ENCODE measurements around the gene BCAP29.
A peak's percentile ranks its signal among the peaks of the same experiment; 100 is the strongest.

The BCAP29 gene

DNA sequence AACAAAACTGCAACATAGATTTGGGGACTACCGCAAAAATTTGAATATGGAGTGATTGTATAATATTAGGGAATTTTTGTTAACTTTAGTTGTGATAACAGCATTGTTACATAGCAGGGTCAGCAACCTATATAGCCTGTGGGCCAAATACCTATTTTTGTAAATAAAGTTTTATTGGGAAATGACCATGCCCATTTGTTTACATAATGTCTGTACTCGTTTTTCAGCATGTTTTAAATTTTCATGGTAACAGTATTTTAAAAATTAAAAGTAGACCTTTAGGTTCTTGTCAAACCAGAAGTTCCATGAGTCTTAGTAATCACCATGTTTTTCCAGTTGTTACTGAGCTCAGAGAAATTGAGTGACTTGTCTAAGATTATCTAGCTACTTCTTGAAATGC is 4.7 kb downstream of the BCAP29 start:
- DNase-seq, result no peak

DNA sequence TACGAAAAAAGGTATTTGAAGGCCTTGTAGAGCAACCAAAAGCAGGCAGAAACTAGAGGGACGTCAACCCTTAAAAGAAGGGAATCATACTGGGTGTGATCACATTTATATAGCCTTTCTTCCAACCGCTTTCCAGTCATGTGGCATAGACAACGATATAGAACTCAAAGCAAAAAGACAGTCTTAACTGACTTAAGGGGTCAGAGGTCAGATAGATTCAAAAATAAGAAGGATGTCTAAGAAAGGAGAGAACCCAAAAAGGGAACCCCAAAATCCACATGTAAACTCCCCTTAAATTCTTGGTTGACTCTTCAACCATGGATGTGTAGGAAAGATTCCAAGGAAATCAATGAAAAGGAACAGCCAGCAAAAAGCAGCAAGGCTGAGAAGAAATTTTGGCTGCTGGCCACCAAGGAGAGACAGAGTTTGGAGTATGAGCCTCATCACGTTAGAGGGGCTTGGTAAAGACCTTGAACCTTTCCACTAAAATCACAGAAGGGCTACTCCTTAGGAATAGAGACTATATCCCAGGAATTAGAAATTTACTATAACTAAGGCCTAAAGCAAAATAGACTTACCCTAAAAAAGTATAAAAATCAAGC is 8.6 kb downstream of the BCAP29 start:
- no peak for DNase-seq

DNA sequence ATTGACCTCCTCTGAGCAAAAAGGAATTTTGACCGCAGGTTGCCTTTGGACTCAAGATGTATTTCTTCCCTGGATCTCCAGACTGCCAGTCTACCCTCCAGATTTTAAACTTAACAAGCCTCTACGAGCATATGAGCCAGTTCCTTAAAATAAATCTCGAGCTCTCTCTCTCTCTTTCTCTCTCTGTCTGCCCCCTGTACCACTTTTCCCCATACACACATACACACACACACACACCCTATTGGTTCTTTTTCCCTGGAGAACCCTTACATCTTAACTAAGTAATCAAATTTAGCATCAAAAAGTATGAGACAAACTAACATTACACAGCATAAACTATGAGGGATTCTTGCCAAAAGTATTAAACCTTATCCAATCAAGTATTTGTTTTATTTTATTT is 11.4 kb downstream of the BCAP29 start:
- no peak for DNase-seq

DNA sequence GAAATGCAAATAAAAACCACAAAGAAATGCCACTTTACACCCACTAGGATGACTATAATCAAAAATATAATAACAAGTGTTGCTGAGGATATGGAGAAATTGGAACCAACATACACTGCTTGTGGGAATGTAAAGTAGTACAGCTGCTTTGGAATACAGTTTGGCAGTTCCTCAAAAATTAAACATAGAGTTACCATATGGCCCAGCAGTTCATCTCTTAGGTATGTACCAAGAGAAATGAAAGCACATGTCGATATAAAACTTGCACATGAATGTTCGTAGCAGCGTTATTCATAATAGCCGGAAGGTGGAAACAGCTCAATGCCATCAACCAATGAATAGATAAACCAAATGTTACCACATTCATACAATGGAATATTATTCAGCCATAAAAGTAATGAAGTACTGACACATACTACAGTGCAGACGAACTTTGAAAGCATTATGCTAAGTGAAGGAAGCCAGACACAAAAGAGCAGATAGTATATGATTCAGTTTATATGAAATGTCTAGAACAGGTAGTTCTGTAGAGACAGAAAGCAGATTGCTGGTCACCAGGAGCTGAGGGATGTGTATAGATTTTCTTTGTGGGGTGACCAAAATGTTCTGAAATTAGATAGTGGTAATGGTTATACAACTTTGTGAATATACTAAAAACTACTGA is 12.4 kb downstream of the BCAP29 start:
- DNase-seq, result peak; percentile 25

DNA sequence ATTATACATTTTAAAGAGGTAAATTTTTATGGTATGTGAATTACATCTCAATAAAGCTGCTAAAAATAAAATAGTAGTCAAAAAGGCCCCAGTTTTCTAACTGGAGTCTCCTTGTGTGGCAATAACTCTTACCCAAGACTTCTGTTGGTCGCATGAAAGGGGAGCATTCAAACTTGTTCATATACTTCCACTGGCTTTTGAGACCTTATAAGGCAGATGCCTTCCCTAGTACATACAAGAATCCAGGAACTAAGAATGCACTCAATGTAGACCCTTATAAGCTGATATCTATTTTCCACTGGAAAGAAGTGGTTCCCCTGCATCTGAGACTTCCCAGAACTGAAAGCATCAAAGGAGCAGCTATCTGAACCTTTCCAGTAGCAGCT is 13.0 kb downstream of the BCAP29 start:
- DNase-seq, result peak; percentile 30

DNA sequence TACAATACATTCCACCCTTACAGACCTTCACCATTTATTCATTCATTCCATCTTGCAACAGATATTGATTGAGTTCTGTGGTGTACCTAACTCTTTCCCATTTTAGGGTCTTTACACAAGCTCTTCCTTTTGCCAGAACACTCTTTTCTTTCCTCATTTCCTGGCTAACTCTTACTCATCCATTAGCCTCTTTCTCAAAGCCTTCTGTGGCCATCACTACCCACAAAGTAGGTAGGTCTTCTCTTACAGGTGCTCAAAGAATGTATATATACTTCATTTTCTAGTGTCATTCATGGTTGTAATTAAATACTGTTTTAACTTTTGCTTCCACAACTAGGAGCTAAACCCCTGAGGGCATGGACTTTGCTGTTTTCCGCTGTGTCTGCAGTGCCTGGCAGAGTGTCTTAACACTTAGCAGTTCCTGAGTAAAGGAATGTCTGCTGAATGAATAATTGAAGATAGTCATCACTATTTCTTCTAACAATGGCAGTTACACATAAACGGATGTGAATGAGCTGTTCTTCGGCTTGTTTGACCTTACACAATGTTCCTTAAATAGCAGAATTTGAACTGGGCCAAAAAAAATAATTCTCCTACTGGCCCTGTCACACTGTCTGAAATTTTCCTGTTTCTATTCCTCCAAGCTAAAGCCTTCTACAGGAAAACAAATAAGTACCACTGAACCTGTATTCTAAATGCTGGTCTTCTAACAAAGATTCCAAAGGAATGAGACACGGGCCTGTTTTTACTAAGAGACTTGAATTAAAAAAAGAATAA is 15.1 kb downstream of the BCAP29 start:
- peak; percentile 29 for DNase-seq

DNA sequence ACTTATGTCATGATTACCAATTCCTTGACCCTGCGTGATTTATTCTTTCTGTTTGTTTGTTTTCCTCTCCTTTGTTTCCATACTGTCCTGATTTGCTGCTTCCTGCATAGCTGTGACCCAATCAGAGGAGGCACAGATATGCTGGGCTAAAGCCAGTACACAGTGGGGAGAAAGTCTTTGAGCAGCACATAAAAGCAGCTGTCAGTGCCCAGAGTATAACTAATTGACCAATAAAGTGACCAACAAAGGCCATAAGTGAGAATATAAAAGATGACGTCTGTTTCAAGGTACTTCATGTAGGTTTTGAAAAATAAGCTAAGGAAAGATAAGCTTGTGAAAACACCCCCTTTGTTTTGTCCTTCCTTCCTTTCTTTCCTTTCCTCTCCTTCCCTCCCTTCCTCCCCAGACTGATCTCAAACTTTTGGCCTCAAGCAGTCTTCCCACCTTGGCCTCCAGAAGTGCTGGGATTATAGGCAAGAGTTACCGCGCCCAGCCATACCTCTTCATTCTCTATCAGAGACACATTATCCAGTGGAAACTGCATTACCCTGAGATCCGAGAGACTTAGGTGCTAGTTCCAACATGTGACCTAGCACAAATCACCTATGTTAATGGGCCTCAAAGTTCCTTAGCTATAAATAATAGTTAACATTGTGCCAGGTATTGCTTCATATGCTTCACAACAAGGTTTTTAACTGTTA is 17.0 kb downstream of the BCAP29 start:
- DNase-seq, result no peak

DNA sequence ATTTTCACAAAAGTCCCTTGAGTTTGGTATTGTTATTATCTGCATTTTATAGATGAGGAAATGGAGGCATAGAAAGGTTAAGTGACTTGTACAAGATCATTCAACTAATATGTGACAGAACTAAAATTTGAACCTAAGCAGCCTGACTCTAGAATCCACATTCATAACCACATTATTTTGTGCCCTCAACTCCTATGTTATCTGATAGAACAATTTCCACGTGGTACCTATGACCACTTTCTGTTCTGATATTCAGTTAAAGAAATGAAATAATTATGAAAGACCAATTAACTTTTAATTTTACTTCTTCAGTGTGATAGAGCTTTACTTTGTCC is 17.5 kb downstream of the BCAP29 start:
- no peak for DNase-seq

DNA sequence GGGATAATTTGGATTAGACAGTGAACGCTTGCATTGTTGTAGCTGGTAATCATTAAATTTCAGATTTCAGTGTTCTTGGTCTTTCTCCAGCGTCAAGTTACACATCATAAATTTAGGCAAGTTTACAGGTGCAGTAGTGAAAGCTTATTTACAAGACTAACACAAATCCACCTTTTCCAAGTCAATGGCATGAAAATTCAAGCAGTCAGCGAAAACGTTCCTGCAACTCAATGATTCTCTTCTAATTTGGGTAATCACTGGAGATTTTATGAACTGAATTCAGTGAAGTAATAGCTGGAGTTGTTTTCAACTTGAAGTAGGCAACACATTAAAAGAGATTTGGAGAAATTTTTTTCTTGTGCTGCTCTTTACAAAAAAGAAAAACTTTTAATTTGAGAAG is 17.9 kb downstream of the BCAP29 start:
- DNase-seq, result no peak

DNA sequence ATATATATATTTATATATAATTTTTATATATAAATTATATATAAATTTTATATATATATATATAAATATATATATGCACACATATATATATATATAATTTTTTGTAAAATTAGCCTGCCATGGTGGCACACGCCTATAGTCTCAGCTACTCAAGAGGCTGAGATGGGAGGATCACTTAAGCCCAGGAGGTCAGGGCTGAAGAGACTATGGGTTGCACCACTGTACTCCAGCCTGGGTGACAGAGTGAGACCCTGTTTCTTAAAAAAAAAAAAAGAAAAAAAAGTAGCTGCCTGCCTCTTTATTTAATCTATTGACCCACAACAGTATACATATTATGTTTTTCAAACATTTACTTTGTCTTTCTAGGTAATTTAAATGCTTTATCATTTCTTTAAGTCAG is 19.2 kb downstream of the BCAP29 start:
- no peak for DNase-seq

DNA sequence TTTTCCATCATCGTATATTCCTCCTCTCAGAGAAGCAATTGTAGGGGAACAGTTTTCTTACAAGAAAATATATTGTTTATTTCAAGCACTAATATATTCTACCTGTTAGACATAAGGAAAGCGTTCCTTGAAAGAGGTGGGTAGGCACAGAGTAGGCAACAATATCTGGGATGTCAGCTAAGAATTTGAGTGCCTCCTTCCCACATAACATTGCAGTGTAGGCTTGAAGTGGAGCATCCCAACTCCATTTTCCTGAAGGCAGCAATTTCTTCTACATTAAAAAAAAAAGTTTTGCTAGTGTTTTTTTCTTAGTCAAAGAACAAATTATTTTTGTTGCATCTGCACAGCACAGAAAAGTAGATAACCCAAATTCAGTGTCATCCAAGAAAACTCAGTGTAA is 20.8 kb downstream of the BCAP29 start:
- DNase-seq, result no peak

DNA sequence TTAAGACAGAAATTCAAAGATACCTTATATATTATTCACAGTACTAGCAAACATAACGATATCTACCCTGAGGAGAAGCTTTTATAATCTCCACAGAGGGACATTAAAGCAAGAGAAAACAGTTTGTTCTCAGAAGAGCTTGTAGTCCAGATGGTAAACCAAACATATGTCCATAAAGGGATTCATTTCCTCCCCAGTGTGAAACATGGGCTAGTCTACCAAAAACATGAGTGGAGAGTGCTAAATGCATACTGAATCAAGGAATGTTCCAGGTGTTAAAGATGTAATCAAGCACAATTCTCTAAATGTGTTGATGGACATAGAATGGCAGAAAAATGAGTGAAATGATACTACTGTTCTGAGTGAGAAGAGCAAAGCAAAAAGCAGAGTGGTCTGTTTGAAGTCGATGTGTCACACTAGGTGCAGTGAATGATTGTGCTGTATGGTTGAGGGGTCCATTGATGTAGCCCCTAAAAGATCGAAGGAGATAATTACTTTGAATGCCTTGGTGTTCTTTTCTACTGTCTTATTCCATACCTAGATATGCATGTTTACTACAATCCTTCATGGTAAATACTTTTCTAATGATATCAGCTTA is 25.3 kb downstream of the BCAP29 start:
- no peak for DNase-seq

DNA sequence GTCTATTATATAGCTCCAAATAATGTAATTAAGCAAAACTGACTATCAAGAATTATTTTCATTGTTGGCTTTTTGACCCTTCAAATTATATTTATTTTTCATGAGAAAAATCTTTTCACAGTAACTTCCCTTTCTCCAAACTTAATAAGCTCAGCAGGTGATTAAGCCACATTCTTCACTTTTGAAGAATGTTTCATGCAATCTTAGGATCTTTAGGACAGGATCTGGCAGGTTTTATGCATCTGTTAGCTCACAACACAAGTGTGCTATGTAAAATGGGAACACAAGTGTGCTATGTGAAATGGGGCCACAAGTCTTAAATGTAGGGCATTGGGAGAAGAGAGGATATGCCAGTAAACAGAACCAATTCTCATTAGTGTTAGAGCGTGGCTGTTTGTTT is 26.3 kb downstream of the BCAP29 start:
- no peak for DNase-seq

DNA sequence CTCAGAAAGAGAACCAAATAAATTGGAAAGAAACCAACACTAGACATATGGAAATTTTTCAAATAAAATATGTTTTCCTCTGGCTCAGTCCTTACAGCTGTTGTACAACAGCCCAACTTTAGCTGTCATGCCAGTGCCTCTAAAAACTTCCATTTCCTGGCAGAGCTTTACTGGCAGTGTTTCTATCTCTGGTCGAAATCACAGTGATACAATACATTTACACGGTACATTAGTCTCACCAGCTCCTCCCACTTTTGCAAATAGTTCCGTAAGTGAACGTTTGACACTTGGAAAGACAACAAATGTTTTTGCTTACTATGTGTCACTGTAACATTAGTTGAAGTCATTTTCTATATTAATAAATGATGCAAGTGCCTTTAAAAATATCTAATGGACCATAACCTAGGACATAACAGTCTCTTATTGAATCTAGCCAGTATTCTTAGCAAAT is 29.8 kb downstream of the BCAP29 start:
- no peak for DNase-seq

DNA sequence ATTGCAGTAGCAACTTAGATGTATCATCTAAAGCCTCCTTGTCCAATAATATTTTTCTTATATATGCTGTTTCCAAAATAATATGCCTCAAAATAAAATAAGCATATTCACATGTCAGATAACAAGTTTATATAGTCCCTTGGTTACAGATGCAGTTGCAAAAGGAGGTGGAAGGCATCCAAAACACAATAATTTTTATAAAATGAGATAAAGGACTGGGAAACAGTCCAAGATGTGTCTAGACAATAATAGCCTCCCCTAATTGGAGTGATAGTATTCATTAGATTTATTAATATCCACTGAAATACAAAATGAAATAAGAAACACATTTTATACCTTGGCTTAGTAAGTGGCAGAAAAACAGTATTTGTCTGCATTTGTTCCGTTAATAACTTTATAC is 30.3 kb downstream of the BCAP29 start:
- DNase-seq, result no peak

DNA sequence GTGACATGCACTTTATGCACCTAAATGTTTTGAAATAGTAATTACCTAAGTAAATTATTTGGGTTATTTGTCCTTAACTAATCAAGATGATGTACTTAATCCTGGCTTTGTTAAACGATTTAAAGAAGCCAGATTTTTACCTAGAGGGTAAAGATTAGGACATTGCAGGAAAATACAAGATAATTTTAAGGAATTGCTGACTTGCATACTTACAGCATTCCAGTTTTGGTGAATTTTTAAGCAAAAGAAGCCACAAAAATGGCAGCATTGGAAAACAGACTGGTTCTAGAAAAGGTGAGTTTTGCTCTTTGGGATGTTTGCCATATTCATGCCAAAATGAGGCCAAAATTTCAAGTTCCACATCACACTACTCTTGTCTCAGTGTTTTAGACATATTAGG is 33.4 kb downstream of the BCAP29 start:
- no peak for DNase-seq

DNA sequence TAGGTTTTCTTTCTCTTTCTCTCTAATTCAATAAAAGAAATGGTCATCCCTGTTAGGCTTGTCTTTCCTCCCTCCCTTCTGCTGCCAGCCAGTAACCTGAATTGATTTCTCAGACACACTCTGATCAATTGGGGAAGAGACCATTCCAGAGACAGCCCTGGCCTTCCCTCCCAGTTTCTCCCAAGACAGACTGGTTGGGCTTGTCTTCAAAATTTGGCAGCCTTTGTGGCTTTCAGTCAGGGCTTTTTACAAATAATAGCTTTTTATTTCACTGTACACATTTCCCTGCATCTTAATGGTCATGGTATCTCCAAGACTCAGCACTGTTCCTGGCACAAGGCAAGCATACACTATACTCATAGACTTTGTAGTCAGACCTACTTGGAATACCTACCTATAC is 33.9 kb downstream of the BCAP29 start:
- DNase-seq, result no peak

DNA sequence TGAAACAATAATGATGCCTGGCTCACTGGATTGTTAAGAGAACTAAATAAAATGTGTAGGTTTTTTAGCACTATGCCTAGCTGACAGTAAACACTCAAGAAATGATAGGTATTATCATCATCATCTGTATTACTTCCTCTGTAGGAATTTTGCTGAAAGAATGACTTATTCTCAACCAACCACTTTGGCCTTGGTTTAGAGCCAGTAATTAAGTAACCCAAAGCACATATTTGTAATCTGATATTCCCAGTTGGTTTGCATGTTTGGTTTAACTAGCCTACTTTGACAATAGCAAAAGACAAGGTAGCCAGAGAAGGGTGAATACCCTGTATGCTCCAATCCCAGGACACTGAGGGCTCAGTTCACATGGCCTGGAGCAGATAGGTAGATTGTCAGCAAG is 34.4 kb downstream of the BCAP29 start:
- no peak for DNase-seq

DNA sequence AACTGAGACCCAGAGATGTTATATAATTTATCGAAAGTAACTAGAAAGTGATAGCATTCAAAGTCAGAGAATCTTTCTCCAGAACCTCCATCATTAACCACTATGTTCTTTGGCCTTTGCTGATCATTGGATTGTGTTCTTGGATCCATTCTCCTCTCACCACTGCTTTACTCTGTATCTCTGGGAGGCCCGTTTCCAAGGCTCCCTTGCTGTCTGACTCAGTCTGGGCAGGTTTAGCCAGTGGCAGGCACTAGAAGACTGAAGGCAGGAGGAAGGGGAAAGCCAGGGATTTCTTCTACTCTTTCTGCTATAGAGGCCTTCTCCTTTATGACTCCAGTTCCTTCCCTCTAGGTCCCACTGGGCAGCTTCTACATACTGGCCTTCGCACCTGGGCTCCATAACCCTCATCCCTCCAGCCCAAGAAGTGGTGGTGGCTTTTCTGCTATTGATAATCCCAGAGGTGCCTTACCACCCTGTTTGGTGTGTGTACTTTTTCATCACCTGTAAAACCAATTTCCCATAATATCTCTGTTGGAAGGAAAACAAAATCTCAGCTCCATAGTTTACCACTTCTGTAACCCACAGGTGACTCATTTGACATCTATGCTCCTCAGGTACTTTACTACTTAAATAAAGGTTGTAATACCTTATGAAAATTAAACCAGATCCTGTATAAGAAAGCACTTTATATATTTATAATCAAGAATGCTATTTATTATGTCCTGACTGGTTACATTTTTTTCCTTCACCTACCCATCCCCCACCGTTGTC is 36.0 kb downstream of the BCAP29 start:
- DNase-seq, result no peak

DNA sequence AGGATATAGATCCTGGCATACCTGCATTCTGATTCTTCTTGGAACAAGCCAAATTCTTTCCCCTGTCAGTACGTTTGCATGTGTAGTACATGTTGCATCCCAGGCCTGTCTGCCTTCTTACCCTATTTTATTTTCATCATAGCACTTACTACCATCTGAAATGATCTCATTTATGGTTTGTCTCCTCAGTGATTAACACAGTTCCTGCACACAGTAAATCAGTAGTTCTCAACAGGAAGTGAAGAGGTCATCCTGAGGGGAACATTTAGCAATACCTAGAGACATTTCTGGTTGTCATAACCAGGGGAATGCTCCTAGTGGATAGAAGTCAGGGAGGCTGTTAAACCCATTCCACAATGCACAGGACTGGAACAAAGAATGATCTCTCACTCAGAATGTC is 42.4 kb downstream of the BCAP29 start:
- DNase-seq, result peak; percentile 91

DNA sequence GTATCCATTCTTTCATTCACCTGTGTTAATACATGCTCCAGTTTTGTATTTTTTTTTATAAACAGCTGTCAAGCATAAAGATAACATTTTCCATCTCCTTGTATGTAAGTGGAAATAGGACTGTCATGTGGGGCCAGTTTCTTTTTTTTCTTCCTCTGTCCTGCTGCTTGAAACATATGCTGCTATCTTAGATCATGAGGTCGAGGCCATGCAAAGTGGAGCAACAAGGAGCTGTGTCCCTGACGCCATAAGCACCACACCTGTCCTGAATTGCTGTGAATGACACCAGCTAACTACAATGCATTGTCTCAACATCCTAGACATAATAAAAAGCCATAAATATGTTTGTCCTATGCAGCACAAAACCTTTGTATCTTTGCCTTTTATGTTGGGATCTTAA is 42.8 kb downstream of the BCAP29 start:
- no peak for DNase-seq

DNA sequence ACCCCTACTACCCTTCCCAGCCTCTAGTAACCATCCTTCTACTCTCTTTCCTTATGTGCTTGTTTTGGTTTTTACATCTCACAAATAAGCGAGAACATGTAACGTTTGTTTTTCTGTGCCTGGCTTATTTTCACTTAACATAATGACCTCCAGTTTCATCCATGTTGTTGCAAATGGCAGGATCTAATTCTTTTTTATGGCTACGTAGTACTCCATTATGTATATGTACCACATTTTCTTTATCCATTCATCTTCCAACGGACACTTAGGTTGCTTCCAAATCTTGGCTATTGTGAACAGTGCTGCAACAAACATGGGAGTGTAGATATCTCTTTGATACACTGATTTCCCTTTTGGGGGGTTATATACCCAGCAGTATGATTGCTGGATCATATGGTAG is 47.0 kb downstream of the BCAP29 start:
- DNase-seq, result no peak

All from MV-4-11 (cell line).